GM23338 (cell line): ENCODE measurements around the gene WASHC2A. TPM values are rescaled to one million over a fixed set of nuclear protein-coding genes. Genes with fewer than 3 reads are reported as not detected.

Source experiments
- ATAC-seq: fragments of 200-7000 bp; cut with Tn5 transposase; 3 replicates; pipeline ENCODE4 v1.9.1; 2020
- DNase-seq: peaks from one replicate; pipeline ENCODE4 v3.0.0-alpha.2; 2015; ENCODE audit warnings: low spot score
- H2AFZ ChIP-seq: fragments of 200-600 bp; sonication (generic); 2 replicates; pipeline ENCODE4 v1.8.0; 2016; ENCODE audit warnings: antibody characterized with exemption, mild to moderate bottlenecking, moderate library complexity
- H3F3A ChIP-seq: fragments of 200-600 bp; sonication (generic); replicated peaks from 2 replicates; pipeline ENCODE4 v1.8.0; 2017; ENCODE audit warnings: antibody characterized with exemption, mixed run types, low read depth
- H3K27ac ChIP-seq: fragments of 200-600 bp; sonication (generic); 2 replicates; pipeline ENCODE4 v1.6.1; 2016; ENCODE audit warnings: low read depth
- H3K27me3 ChIP-seq: fragments of 200-600 bp; sonication (generic); 2 replicates; pipeline ENCODE4 v1.8.0; 2016; ENCODE audit warnings: mild to moderate bottlenecking, mixed run types, moderate library complexity; ENCODE audit not compliant: insufficient read depth
- H3K36me3 ChIP-seq: fragments of 200-600 bp; sonication (generic); 2 replicates; pipeline ENCODE4 v1.8.0; 2016; ENCODE audit warnings: mild to moderate bottlenecking; ENCODE audit not compliant: insufficient read depth
- H3K4me1 ChIP-seq: fragments of 200-600 bp; sonication (generic); 2 replicates; pipeline ENCODE4 v1.8.0; 2016; ENCODE audit warnings: mild to moderate bottlenecking, moderate library complexity; ENCODE audit not compliant: insufficient read depth
- H3K4me2 ChIP-seq: fragments of 200-600 bp; sonication (generic); 2 replicates; pipeline ENCODE4 v1.7.1; 2017; ENCODE audit warnings: mixed run types
- H3K4me3 ChIP-seq: fragments of 200-600 bp; sonication (generic); 2 replicates; pipeline ENCODE4 v1.6.1; 2016; ENCODE audit warnings: mixed run types
- H3K79me2 ChIP-seq: fragments of 200-600 bp; sonication (generic); replicated peaks from 2 replicates; pipeline ENCODE4 v1.8.0; 2017; ENCODE audit warnings: mild to moderate bottlenecking; ENCODE audit not compliant: insufficient read depth
- H3K9me2 ChIP-seq: fragments of 200-600 bp; sonication (generic); 2 replicates; pipeline ENCODE4 v1.8.0; 2017; ENCODE audit not compliant: insufficient read depth
- H4K20me1 ChIP-seq: fragments of 200-600 bp; sonication (generic); replicated peaks from 2 replicates; pipeline ENCODE4 v1.8.0; 2017; ENCODE audit warnings: mild to moderate bottlenecking; ENCODE audit not compliant: insufficient read depth
- H3K27ac Mint-ChIP-seq: 2 replicates; pipeline ENCODE4 v1.8.0; 2020; ENCODE audit warnings: inconsistent platforms, mild to moderate bottlenecking, moderate library complexity, mixed read lengths
- H3K27me3 Mint-ChIP-seq: 3 replicates; pipeline ENCODE4 v1.8.0; 2022; ENCODE audit warnings: low read depth, mild to moderate bottlenecking, moderate library complexity, mixed read lengths, inconsistent platforms; ENCODE audit not compliant: insufficient read depth, poor library complexity
- H3K36me3 Mint-ChIP-seq: 3 replicates; pipeline ENCODE4 v1.8.0; 2021; ENCODE audit warnings: low read depth, mild to moderate bottlenecking, inconsistent platforms, moderate library complexity, mixed read lengths
- H3K4me1 Mint-ChIP-seq: 3 replicates; pipeline ENCODE4 v1.8.0; 2020; ENCODE audit warnings: mild to moderate bottlenecking, inconsistent platforms, mixed read lengths
- H3K4me3 Mint-ChIP-seq: 3 replicates; pipeline ENCODE4 v1.8.0; 2021; ENCODE audit warnings: moderate library complexity, mild to moderate bottlenecking, inconsistent platforms, mixed read lengths
- H3K9me3 Mint-ChIP-seq: 3 replicates; pipeline ENCODE4 v1.8.0; 2020; ENCODE audit warnings: moderate library complexity, mild to moderate bottlenecking, inconsistent platforms, mixed read lengths
- CREB1 ChIP-seq: fragments of 250-450 bp; sonication (Bioruptor Pico); IDR thresholded peaks from 2 replicates; pipeline ENCODE4 v1.5.0; 2020; ENCODE audit warnings: low read depth, mild to moderate bottlenecking, moderate library complexity
- CTCF ChIP-seq, 2 experiments: fragments of 200-600 bp in 1 of 2; sonication (generic) in 1 of 2; conservative IDR thresholded peaks; 2 replicates each; pipeline versions ENCODE4 v1.5.1 to v1.6.1; 2016 to 2017; ENCODE audit warnings: antibody characterized with exemption in 2 of 2, low read depth in 2 of 2, mild to moderate bottlenecking in 2 of 2, moderate library complexity in 1 of 2
- ETS1 ChIP-seq: IDR thresholded peaks from 2 replicates; pipeline ENCODE4 v1.6.1; 2016; ENCODE audit warnings: antibody characterized with exemption
- EZH2phosphoT487 ChIP-seq: fragments of 200-600 bp; sonication (generic); IDR thresholded peaks from one replicate; pipeline ENCODE4 v1.8.1; 2018; ENCODE audit warnings: antibody characterized with exemption; ENCODE audit not compliant: unreplicated experiment
- POLR2AphosphoS5 ChIP-seq: IDR thresholded peaks from 2 replicates; pipeline ENCODE4 v1.6.1; 2016; ENCODE audit warnings: antibody characterized with exemption, low read depth
- REST ChIP-seq: IDR thresholded peaks from one replicate; pipeline ENCODE4 v1.6.1; 2018; ENCODE audit warnings: antibody characterized with exemption; ENCODE audit not compliant: unreplicated experiment
- ZNF114 ChIP-seq: fragments of 250-450 bp; sonication (Bioruptor Pico); IDR thresholded peaks from 2 replicates; pipeline ENCODE4 v1.5.0; 2020; ENCODE audit warnings: mild to moderate bottlenecking, moderate library complexity
- ZNF331 ChIP-seq: fragments of 250-450 bp; sonication (Bioruptor Pico); IDR thresholded peaks from 2 replicates; pipeline ENCODE4 v1.5.0; 2020; ENCODE audit warnings: low read depth, mild to moderate bottlenecking, moderate library complexity
- ZNF462 ChIP-seq: fragments of 250-450 bp; sonication (Bioruptor Pico); IDR thresholded peaks from 2 replicates; pipeline ENCODE4 v1.5.0; 2020; ENCODE audit warnings: mild to moderate bottlenecking, moderate library complexity
- polyA plus RNA-seq: library from polyadenylated mRNA; unstranded; fragments of >200 nt; fragmentation: Nextera tagmentation; extraction: Ambion mirVana; gene quantifications from 2 replicates; pipeline ENCODE4 v1.2.1, GENCODE V29; 2016
- total RNA-seq: library from RNA; depleted of rRNA; stranded (reverse); fragments of >200 nt; shearing (Covaris generic); gene quantifications from 2 replicates; pipeline ENCODE4 v1.2.3, GENCODE V29; 2014

Gene WASHC2A
- total and polyA plus RNA-seq, 2 experiments from 2014 or later: 13.2 to 24.5 TPM

GRCh38 chr10:50063100-50063499 lies 4.7 kb upstream of the WASHC2A start:
- peak; percentile 57 for DNase-seq
- peaks cover 4% of the 10 kb centered on the region; the same call in 1 of the 2 replicates for H3K27me3 ChIP-seq

More at GRCh38 chr10:50063100-50063499, 4.7 kb upstream of the WASHC2A start:
- H3K36me3 ChIP-seq: no peaks in the 10 kb centered on the region
- H3K9me2 ChIP-seq: no peaks in the 10 kb centered on the region
- no peak overlapping the region for H3K4me3 ChIP-seq
- no peak overlapping the region for H3K27ac Mint-ChIP-seq
- no peaks in the 10 kb centered on the region for H4K20me1 ChIP-seq
- peaks cover 3% of the 10 kb centered on the region for H3K27me3 Mint-ChIP-seq
- no peak overlapping the region for H3K4me3 Mint-ChIP-seq
- no peaks in the 10 kb centered on the region for H3K4me1 Mint-ChIP-seq
- no peak overlapping the region for H2AFZ ChIP-seq
- ATAC-seq: peak; percentile 58
- H3F3A ChIP-seq: no peaks in the 10 kb centered on the region
- H3K27ac ChIP-seq: no peak overlapping the region
- no peak overlapping the region for H3K4me2 ChIP-seq
- H3K79me2 ChIP-seq: no peaks in the 10 kb centered on the region
- H3K4me1 ChIP-seq: no peaks in the 10 kb centered on the region
- TF ChIP-seq ZNF462 (CRISPR knock-in tag): no peak
- no peak for TF ChIP-seq ZNF331 (CRISPR knock-in tag)
- TF ChIP-seq REST: no peak
- TF ChIP-seq CREB1 (CRISPR knock-in tag): no peak
- no peak for TF ChIP-seq ZNF114 (CRISPR knock-in tag)
- TF ChIP-seq CTCF (conservative IDR thresholded peaks at IDR 0.05; ENCODE audit: low read depth in 2 of 2): peak; percentile 17 to 48; a peak in 2 of 4 replicates
- TF ChIP-seq ETS1: no peak
- no peak for TF ChIP-seq EZH2phosphoT487
- TF ChIP-seq POLR2AphosphoS5: no peak
- no peaks in the 10 kb centered on the region for H3K9me3 Mint-ChIP-seq
- no peaks in the 10 kb centered on the region for H3K36me3 Mint-ChIP-seq
